HEK293 (cell line): ENCODE results near the gene LETM1.
A peak's percentile ranks its signal among the peaks of the same experiment; 100 is the strongest.

Experiments used
- CTCF ChIA-PET: fragments of 350-600 bp; formaldehyde crosslinking; extraction: SDS; loops from one replicate; lab custom pipeline; 2021; ENCODE audit warnings: antibody characterized with exemption; lab: Yijun Ruan, JAX
- POLR2A ChIA-PET: fragments of 300-600 bp; formaldehyde crosslinking; extraction: SDS; loops from one replicate; lab custom pipeline; 2020; ENCODE audit warnings: antibody characterized with exemption, inconsistent platforms; lab: Yijun Ruan, JAX
- H3K27ac ChIP-seq: fragments of 200-500 bp; sonication (Bioruptor generic); 2 replicates; pipeline ENCODE4 v1.5.1; 2014; ENCODE audit warnings: low read depth, low read length, control low read depth, inconsistent platforms; ENCODE audit errors: extremely low read depth
- H3K36me3 ChIP-seq, 2 experiments: fragments of 200-500 bp in 1 of 2; sonication (Bioruptor generic) in 1 of 2; 1 replicate in 1 of 2; 2 replicates in 1 of 2; pipeline ENCODE4 v1.5.1; 2014 to 2017; ENCODE audit warnings: inconsistent platforms in 2 of 2, low read length in 2 of 2; ENCODE audit not compliant: control insufficient read depth in 2 of 2, insufficient read depth in 1 of 2
- H3K4me1 ChIP-seq: fragments of 200-500 bp; sonication (Bioruptor generic); 2 replicates; pipeline ENCODE4 v1.5.1; 2014; ENCODE audit warnings: mild to moderate bottlenecking, low read length, inconsistent platforms; ENCODE audit not compliant: control insufficient read depth, insufficient read depth
- H3K4me3 ChIP-seq: 2 replicates; pipeline ENCODE4 v1.5.1; 2011; ENCODE audit warnings: low read depth, mild to moderate bottlenecking, control low read depth, low read length, moderate library complexity
- H3K9me3 ChIP-seq: fragments of 200-500 bp; sonication (Bioruptor generic); 2 replicates; pipeline ENCODE4 v1.5.1; 2014; ENCODE audit warnings: low read depth, low read length, inconsistent platforms; ENCODE audit not compliant: control insufficient read depth, insufficient read depth
- ELK4 ChIP-seq: IDR thresholded peaks from 2 replicates; pipeline ENCODE4 v1.6.1; 2011; ENCODE audit warnings: mild to moderate bottlenecking, low read depth, low read length, borderline replicate concordance
- GLIS2 ChIP-seq: fragments of 450-650 bp; formaldehyde crosslinking; IDR thresholded peaks from 2 replicates; pipeline ENCODE4 v1.5.1; 2016; ENCODE audit warnings: missing biosample characterization, missing genetic modification characterization
- HOXA7 ChIP-seq: sonication (generic); formaldehyde crosslinking; IDR thresholded peaks from 2 replicates; pipeline ENCODE4 v1.8.1; 2022; ENCODE audit warnings: missing genetic modification reagents, borderline replicate concordance
- KLF1 ChIP-seq: fragments of 450-650 bp; formaldehyde crosslinking; IDR thresholded peaks from 2 replicates; pipeline ENCODE4 v1.5.1; 2016; ENCODE audit warnings: missing biosample characterization, missing genetic modification characterization
- MYNN ChIP-seq: fragments of 450-650 bp; formaldehyde crosslinking; IDR thresholded peaks from 2 replicates; pipeline ENCODE4 v1.5.1; 2016; ENCODE audit warnings: missing biosample characterization, missing genetic modification characterization, borderline replicate concordance
- OVOL3 ChIP-seq: fragments of 450-650 bp; formaldehyde crosslinking; IDR thresholded peaks from 2 replicates; pipeline ENCODE4 v1.5.1; 2016; ENCODE audit warnings: missing biosample characterization, missing genetic modification characterization
- SCRT1 ChIP-seq: fragments of 450-650 bp; formaldehyde crosslinking; IDR thresholded peaks from 2 replicates; pipeline ENCODE4 v1.5.1; 2016; ENCODE audit warnings: missing biosample characterization, missing genetic modification characterization, borderline replicate concordance
- SCRT2 ChIP-seq: fragments of 450-650 bp; formaldehyde crosslinking; IDR thresholded peaks from 2 replicates; pipeline ENCODE4 v1.5.1; 2016; ENCODE audit warnings: missing biosample characterization, missing genetic modification characterization
- YY2 ChIP-seq: fragments of 450-650 bp; formaldehyde crosslinking; IDR thresholded peaks from 2 replicates; pipeline ENCODE4 v1.5.1; 2016; ENCODE audit warnings: missing biosample characterization, missing genetic modification characterization
- ZBTB8A ChIP-seq: fragments of 450-650 bp; formaldehyde crosslinking; IDR thresholded peaks from 2 replicates; pipeline ENCODE4 v1.5.1; 2016; ENCODE audit warnings: missing biosample characterization, missing genetic modification characterization
- ZIC2 ChIP-seq: fragments of 450-650 bp; formaldehyde crosslinking; IDR thresholded peaks from 2 replicates; pipeline ENCODE4 v1.5.1; 2016; ENCODE audit warnings: missing biosample characterization, missing genetic modification characterization
- ZNF114 ChIP-seq: fragments of 450-650 bp; formaldehyde crosslinking; IDR thresholded peaks from 2 replicates; pipeline ENCODE4 v1.5.0; 2017; ENCODE audit warnings: missing biosample characterization, missing genetic modification characterization
- ZNF133 ChIP-seq: fragments of 450-650 bp; formaldehyde crosslinking; IDR thresholded peaks from 2 replicates; pipeline ENCODE4 v1.5.1; 2016; ENCODE audit warnings: missing biosample characterization, missing genetic modification characterization
- ZNF157 ChIP-seq: fragments of 450-650 bp; formaldehyde crosslinking; IDR thresholded peaks from 2 replicates; pipeline ENCODE4 v1.5.1; 2016; ENCODE audit warnings: missing biosample characterization, missing genetic modification characterization
- ZNF16 ChIP-seq: fragments of 450-650 bp; formaldehyde crosslinking; IDR thresholded peaks from 2 replicates; pipeline ENCODE4 v1.5.1; 2016; ENCODE audit warnings: low read depth, missing biosample characterization, missing genetic modification characterization
- ZNF274 ChIP-seq, 2 experiments: fragments of 200-500 bp in 1 of 2; fragments of 450-650 bp in 1 of 2; sonication (Bioruptor generic) in 1 of 2; formaldehyde crosslinking in 1 of 2; IDR thresholded peaks; 2 replicates each; pipeline versions ENCODE4 v1.5.1 to v1.6.1; 2014 to 2016; ENCODE audit warnings: borderline replicate concordance in 1 of 2, inconsistent platforms in 1 of 2, low read length in 1 of 2, missing biosample characterization in 1 of 2, missing genetic modification characterization in 1 of 2
- ZNF335 ChIP-seq: fragments of 450-650 bp; formaldehyde crosslinking; conservative IDR thresholded peaks from 2 replicates; pipeline ENCODE4 v1.5.1; 2016; ENCODE audit warnings: missing biosample characterization, missing genetic modification characterization
- ZNF366 ChIP-seq: fragments of 450-650 bp; formaldehyde crosslinking; conservative IDR thresholded peaks from 2 replicates; pipeline ENCODE4 v1.5.1; 2016; ENCODE audit warnings: missing biosample characterization, missing genetic modification characterization
- ZNF449 ChIP-seq: fragments of 450-650 bp; formaldehyde crosslinking; IDR thresholded peaks from 2 replicates; pipeline ENCODE4 v1.5.1; 2017; ENCODE audit warnings: missing biosample characterization, mild to moderate bottlenecking, missing genetic modification characterization, moderate library complexity
- ZNF48 ChIP-seq: fragments of 450-650 bp; formaldehyde crosslinking; IDR thresholded peaks from 2 replicates; pipeline ENCODE4 v1.5.1; 2016; ENCODE audit warnings: missing biosample characterization, missing genetic modification characterization
- ZNF510 ChIP-seq: fragments of 450-650 bp; formaldehyde crosslinking; IDR thresholded peaks from 2 replicates; pipeline ENCODE4 v1.5.1; 2018; ENCODE audit warnings: mild to moderate bottlenecking, missing genetic modification characterization, missing biosample characterization; ENCODE audit not compliant: insufficient replicate concordance
- ZNF555 ChIP-seq: fragments of 450-650 bp; formaldehyde crosslinking; conservative IDR thresholded peaks from 2 replicates; pipeline ENCODE4 v1.5.1; 2017; ENCODE audit warnings: missing biosample characterization, mild to moderate bottlenecking, missing genetic modification characterization, inconsistent platforms
- ZNF580 ChIP-seq: fragments of 450-650 bp; formaldehyde crosslinking; IDR thresholded peaks from 2 replicates; pipeline ENCODE4 v1.5.1; 2016; ENCODE audit warnings: missing biosample characterization, missing genetic modification characterization
- ZNF639 ChIP-seq: fragments of 450-650 bp; formaldehyde crosslinking; IDR thresholded peaks from 2 replicates; pipeline ENCODE4 v1.5.1; 2016; ENCODE audit warnings: missing biosample characterization, missing genetic modification characterization
- ZNF658 ChIP-seq: fragments of 450-650 bp; formaldehyde crosslinking; IDR thresholded peaks from 2 replicates; pipeline ENCODE4; 2016; ENCODE audit warnings: missing biosample characterization, missing genetic modification characterization
- ZNF704 ChIP-seq: fragments of 450-650 bp; formaldehyde crosslinking; IDR thresholded peaks from 2 replicates; pipeline ENCODE4 v1.5.1; 2016; ENCODE audit warnings: missing biosample characterization, missing genetic modification characterization
- ZNF777 ChIP-seq: fragments of 450-650 bp; formaldehyde crosslinking; IDR thresholded peaks from 2 replicates; pipeline ENCODE4 v1.5.1; 2017; ENCODE audit warnings: missing biosample characterization, missing genetic modification characterization, borderline replicate concordance
- ZSCAN23 ChIP-seq: fragments of 450-650 bp; formaldehyde crosslinking; IDR thresholded peaks from 2 replicates; pipeline ENCODE4 v1.5.1; 2016; ENCODE audit warnings: missing biosample characterization, missing genetic modification characterization

Gene LETM1

DNA sequence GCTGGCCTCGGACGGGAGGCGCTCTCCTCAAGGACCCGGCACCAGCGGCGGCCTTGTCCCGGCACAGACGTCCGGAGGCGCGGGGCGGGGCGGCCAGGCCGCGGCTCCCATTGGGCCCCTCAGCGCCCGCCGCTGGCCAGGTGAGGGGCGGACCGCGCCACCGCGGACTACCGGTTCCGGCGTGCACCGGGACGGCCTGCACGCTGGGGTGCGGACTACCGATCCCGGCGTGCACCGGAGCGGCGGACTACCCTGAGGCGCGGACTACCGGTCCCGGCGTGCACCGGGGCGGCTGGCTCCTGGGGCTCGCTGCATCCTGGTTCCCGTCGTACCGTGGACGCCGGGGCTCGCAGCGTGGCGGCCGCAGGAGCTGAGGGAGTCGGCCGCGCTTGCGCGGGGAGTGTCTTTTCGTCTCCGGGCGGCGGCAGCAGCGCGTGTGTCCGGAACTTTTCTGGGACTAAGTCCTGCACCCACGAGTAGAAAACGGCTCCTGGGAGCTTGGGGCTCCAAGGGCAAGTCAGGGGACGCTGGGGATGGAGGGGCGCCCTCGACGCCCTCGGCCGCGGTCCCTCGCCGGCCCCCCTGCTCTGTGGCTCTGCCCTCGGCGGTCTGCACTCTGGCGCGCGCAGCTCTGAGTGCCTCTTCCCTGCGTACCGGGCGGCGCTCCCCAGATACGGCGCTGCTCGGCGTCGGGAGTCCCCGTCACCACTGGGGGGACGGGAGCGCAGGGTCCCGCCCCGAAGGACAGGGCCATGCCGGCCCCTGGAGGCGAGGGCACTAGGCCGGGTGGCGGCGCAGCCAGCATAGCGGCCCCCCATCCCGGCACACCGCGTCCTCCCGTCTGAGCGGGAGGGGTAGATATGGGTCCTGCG, at the start of gene LETM1 (continued):
- TF ChIP-seq OVOL3 (tag by site-specific recombination) (no peak), MYNN (no peak), YY2 (tag by site-specific recombination) (no peak), GLIS2 (tag by site-specific recombination) (peak; percentile 42), ZNF274 (IDR thresholded peaks at IDR 0.05; ENCODE audit: low read length) (no peak), ZNF274 (tag by site-specific recombination; IDR thresholded peaks at IDR 0.05; ENCODE audit: borderline replicate concordance) (no peak), ZNF639 (tag by site-specific recombination) (0 out of 2 replicates have a peak, but pooled peaks have one; percentile 21), ZIC2 (tag by site-specific recombination) (peak; percentile 40), ZNF16 (tag by site-specific recombination) (no peak), ELK4 (no peak), ZNF580 (tag by site-specific recombination) (peak; percentile 87), ZNF366 (tag by site-specific recombination) (no peak), ZNF658 (no peak), ZNF555 (tag by site-specific recombination) (no peak), HOXA7 (CRISPR knock-in tag) (no peak), ZNF449 (tag by site-specific recombination) (peak; percentile 67), KLF1 (tag by site-specific recombination) (0 out of 2 replicates have a peak, but pooled peaks have one; percentile 8), ZNF133 (tag by site-specific recombination) (no peak), ZNF777 (tag by site-specific recombination) (peak; percentile 52; the same call in 1 of the 2 replicates)

- Histone ChIP-seq H3K27ac (no peak overlapping the region), H3K36me3 (peaks cover 0 to 90% of the 10 kb centered on the region in 2 experiments; a peak in 2 of 3 replicates), H3K9me3 (no peaks in the 10 kb centered on the region), H3K4me3 (no peak overlapping the region), H3K4me1 (0 out of 2 replicates have a peak, but pooled peaks cover 3% of the 10 kb centered on the region)
- ChIA-PET POLR2A (no interaction called here), CTCF (no interaction called here)
- TF ChIP-seq SCRT2 (tag by site-specific recombination) (peak; percentile 86), ZNF48 (tag by site-specific recombination) (no peak), ZSCAN23 (tag by site-specific recombination) (no peak), ZNF704 (tag by site-specific recombination) (no peak), ZNF580 (tag by site-specific recombination) (no peak), ZBTB8A (tag by site-specific recombination) (no peak), ZNF510 (no peak), MYNN (no peak), ZIC2 (tag by site-specific recombination) (no peak), ZNF114 (tag by site-specific recombination) (no peak), ZNF157 (no peak), ZNF335 (no peak), SCRT1 (tag by site-specific recombination) (peak; percentile 46; the same call in 1 of the 2 replicates)
Observed at GRCh38 chr4:1904042-1904441, 48.1 kb upstream of the LETM1 start.
